22Rv1 (cell line): Measurements from ENCODE around the gene ACER3.

ENCODE experiments used
- H3K27ac ChIP-seq: fragments of 450-650 bp; 2 replicates; pipeline ENCODE4 v1.5.1; 2017
- ZFX ChIP-seq: fragments of 450-650 bp; IDR thresholded peaks from 2 replicates; pipeline ENCODE4 v1.6.1; 2017; ENCODE audit warnings: antibody characterized with exemption, borderline replicate concordance
- TF ChIP-seq, protein P1 (sequence below): fragments of 450-650 bp; IDR thresholded peaks from 2 replicates; pipeline ENCODE4 v1.5.1; 2017; ENCODE audit warnings: mild to moderate bottlenecking

ACER3 gene

DNA sequence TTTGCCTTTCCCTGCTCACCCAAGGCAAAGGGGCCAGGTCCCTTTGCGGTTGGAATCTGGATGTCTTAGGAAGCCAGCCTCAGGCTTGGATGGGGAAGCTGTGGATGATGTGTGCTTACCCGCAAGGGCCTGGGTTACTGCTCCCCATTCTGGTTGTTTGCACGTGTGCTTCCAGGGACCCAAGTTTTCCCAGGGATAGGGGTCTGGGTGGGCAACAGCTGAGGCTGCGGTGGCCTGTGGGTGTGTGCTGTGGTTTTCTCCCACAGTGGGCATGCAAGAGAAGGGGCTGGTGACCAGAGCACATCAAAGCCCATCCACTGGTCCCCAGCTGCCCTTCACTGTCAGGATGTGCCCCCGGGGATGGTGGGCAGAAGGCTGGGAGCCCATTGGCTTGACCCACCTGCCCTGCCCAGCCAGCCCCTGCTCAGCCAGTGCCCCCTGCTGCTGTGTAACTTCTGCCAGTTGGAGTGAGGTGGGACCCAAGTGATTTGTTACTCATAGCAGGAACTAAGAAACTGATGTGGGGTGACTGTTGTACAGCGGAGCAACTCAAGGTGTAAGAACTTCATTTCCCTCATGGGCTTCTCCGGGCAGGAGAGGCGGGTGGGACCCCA, 209.4 kb downstream of the ACER3 start:
- TF ChIP-seq, protein P1, sequence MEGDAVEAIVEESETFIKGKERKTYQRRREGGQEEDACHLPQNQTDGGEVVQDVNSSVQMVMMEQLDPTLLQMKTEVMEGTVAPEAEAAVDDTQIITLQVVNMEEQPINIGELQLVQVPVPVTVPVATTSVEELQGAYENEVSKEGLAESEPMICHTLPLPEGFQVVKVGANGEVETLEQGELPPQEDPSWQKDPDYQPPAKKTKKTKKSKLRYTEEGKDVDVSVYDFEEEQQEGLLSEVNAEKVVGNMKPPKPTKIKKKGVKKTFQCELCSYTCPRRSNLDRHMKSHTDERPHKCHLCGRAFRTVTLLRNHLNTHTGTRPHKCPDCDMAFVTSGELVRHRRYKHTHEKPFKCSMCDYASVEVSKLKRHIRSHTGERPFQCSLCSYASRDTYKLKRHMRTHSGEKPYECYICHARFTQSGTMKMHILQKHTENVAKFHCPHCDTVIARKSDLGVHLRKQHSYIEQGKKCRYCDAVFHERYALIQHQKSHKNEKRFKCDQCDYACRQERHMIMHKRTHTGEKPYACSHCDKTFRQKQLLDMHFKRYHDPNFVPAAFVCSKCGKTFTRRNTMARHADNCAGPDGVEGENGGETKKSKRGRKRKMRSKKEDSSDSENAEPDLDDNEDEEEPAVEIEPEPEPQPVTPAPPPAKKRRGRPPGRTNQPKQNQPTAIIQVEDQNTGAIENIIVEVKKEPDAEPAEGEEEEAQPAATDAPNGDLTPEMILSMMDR: no peak
- TF ChIP-seq ZFX: no peak

DNA sequence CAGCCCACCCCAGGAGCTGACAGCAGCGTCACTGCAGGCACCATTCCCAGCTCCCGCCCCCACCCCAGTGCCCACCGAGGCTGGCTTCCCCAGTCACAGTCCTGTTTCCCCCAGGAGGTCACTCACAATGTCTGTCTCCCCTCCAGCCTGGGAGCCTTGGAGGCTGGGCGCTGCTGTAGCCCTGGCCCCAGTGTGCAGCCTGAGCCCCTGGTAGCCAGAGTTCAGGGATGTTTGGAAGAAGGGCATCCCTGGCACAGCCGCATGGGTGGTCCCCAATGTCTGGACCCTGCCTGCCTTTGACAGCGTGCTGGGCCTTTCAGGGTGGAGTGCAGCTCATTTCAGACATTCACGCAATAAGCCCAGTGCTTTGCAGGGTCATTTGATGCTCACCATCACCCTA, 210.4 kb downstream of the ACER3 start:
- no peak for TF ChIP-seq ZFX
- TF ChIP-seq, protein P1: no peak
- no peak overlapping the region for H3K27ac ChIP-seq

More for the DNA sequence above, 209.4 kb downstream of the ACER3 start:
- H3K27ac ChIP-seq: no peak overlapping the region

DNA sequence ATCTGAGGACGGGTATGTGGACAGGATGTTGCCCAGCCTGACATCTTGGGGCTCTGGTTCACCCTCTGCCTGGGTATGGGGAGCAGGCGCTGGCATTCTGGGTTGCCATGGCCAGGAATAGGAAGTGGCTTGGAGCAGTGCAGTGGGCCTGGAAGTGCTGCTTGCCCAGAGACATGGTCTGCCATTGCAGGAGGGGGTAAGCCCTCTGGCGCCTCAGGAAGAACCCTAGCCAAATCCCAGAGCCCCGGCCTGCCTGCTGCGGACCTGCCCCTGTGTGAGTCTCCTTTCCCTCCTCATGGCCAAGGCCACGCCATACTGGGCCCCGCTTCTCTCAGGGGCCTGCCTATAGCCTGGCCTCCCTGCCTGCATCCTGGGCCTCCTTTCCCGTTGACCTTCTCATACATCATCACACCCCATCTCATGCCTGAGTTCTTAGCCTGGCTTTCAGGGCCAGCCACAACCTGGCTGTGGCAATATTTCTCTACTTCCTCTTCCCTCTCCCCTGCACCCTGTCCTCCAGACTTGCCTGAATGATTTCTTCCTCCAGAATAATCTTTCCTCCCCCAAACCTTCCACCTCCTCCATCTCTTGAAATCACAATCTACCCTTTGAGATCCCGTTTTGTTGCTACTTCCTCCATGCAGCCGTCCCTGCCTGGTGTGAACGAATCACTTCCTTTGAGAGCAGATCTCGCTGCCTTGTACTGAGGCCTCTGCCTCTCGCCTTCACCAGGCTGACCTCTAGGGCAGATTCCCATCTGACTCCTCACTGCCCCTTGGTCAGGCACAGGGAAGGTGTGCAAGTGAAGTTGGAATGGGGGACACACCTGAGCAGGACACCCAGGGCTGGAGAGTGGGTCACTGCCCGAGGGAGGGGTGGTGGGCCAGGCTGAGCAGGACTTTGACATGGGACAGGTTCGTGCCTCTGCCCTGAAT, 211.2 kb downstream of the ACER3 start:
- no peak overlapping the region for H3K27ac ChIP-seq
- TF ChIP-seq ZFX: no peak

DNA sequence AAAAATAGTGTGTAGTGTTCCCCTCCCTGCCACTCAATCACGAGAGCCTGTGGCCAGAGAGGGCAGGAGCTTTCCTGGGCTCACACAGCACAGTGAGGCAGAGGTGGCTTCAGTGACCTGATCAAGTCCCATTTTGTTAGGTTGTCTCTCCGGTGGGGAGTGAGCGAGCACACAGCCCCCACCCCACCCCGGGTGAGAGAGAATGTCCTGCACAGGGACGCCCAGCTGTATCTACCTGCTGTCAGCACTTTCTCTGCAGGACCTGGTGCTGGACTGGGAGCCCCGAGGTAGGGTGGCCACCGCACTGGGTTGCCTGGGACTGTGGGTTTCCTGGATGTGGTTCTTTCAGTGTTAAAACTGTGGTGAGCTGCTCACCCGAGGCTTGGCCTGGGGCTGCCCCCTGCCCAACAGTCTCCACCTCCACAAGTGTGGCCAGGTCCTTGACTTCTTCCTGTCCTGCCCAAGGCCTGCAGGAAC, 212.2 kb downstream of the ACER3 start:
- TF ChIP-seq, protein P1: no peak
- TF ChIP-seq ZFX: no peak

DNA sequence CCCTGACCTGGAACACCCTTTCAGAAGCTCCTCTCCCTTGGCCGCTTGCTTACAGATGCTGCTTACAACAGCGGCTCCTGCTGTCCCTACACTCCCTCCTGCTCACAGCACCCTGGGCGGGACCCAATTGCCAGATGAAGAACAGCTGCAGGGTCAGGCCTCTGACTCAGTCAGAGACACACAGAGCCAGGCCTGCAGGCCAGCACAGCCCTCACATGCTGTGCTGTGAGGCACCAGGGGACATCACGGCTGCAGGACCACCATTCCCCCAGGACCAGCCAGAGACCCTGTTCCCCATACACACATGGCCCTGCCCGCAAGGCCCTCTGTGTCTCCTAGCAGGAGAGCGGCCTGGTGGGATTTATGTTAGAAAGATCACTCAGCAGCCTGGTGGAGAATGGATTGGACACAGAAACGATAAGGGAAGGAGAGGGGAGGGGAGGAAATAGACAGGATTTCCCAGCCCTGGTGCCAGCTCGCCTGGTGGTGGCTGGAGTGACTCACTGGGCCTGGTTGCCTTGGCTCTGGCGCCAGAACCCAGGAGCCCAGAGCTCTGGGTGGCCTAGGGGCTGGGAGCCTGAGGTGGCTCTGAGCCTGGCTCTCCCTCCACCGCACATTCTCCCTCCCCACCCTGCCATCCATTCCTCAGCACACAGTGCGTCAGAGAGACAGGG, 212.7 kb downstream of the ACER3 start:
- H3K27ac ChIP-seq: no peak overlapping the region
- TF ChIP-seq, protein P1: no peak
- TF ChIP-seq ZFX: no peak

More for the DNA sequence above, 212.2 kb downstream of the ACER3 start:
- H3K27ac ChIP-seq: no peak overlapping the region

DNA sequence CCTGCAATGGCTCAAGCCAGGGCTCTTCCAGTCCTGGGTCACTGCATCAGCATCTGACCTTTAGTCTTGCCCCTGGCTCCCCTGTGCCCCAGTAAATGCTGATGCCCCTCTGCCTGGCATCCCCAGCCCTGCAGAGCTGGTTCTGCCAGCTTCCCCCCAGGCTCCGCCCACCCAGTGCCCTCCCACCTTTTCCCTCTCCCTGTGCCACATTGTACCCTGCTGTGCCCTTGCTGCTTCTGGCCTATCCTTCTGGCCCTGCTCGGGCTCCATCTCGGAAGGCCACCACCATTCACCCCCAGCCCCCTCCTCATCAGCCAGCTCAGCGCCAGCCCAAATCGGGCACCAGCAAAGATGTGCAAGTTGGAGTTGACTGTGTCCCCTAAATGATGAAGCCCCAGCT, 213.5 kb downstream of the ACER3 start:
- TF ChIP-seq, protein P1: no peak
- TF ChIP-seq ZFX: no peak
- no peak overlapping the region for H3K27ac ChIP-seq

DNA sequence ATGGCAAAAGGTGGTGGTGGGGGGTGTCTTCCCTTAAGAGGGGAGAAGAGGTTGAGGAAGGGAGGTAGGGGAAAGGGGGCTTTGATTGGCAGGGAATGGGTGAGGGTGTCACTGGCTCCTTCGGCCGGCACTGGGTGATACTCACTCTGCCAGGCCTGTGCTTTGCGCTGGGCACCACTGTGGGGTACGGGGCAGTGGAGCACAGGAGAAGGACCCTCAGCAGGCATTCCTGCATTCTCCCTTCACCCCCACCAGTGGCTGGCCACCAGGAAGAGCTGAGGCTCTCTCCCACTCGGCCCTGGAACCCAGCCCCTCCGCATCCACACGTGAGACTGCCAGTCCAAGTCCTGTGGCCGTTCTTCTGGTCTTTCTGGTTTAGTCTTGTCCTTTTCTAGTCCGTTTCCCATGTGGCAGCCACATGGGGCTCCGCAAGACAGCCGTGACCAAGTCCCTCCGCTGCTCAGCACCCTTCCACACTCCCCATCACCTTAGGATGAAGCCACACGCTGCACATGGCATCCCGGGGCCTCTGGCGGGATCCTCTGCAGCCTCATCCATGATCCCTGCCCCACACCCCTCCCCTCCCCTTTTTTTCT, 214.0 kb downstream of the ACER3 start:
- H3K27ac ChIP-seq: no peak overlapping the region
- no peak for TF ChIP-seq ZFX
- TF ChIP-seq, protein P1: no peak
